OCI-LY3 (cell line): ENCODE results near the gene SLC25A46.
A peak's percentile ranks its signal among the peaks of the same experiment; 100 is the strongest.
"Not testable (repeated sequence)": the region's sequence is repeated elsewhere in the genome, so short reads cannot be mapped to it uniquely, and the experiment has no call there.

Source experiments
- H2AFZ ChIP-seq: fragments of 200-600, 300-600 bp; shearing (Covaris generic); 2 replicates; pipeline ENCODE4 v1.6.0; 2014; ENCODE audit warnings: antibody characterized with exemption, low read depth, low read length
- H3K27ac ChIP-seq: fragments of 200-600, 300-600 bp; sonication (generic); 2 replicates; pipeline ENCODE4 v1.5.1; 2014; ENCODE audit warnings: mild to moderate bottlenecking, low read length, moderate library complexity, mixed read lengths
- H3K27me3 ChIP-seq: fragments of 200-600, 300-600 bp; sonication (generic); 2 replicates; pipeline ENCODE4 v1.6.1; 2014; ENCODE audit warnings: low read depth, low read length, mixed read lengths
- H3K36me3 ChIP-seq: fragments of 200-600, 300-600 bp; sonication (generic); replicated peaks from 2 replicates; pipeline ENCODE3; 2014; ENCODE audit warnings: low read depth, low read length, mixed read lengths
- H3K4me1 ChIP-seq: fragments of 300-600, 200-600 bp; sonication (generic); 2 replicates; pipeline ENCODE4 v1.6.1; 2014; ENCODE audit warnings: low read length, mixed read lengths
- H3K4me2 ChIP-seq: fragments of 200-600, 300-600 bp; sonication (generic); 2 replicates; pipeline ENCODE4 v1.6.1; 2014; ENCODE audit warnings: low read length, mixed read lengths
- H3K4me3 ChIP-seq: fragments of 300-600, 200-600 bp; sonication (generic); 2 replicates; pipeline ENCODE4 v1.5.1; 2014; ENCODE audit warnings: antibody characterized with exemption, mild to moderate bottlenecking, low read length, moderate library complexity
- H3K79me2 ChIP-seq: fragments of 300-600, 200-600 bp; shearing (Covaris generic); 2 replicates; pipeline ENCODE4 v1.6.1; 2014; ENCODE audit warnings: mild to moderate bottlenecking, low read length, mixed read lengths
- H3K9ac ChIP-seq: fragments of 300-600, 200-600 bp; shearing (Covaris generic); 2 replicates; pipeline ENCODE4 v1.6.0; 2014; ENCODE audit warnings: mild to moderate bottlenecking, low read length, moderate library complexity
- H3K9me3 ChIP-seq: fragments of 200-600, 300-600 bp; shearing (Covaris generic); 2 replicates; pipeline ENCODE4 v1.6.1; 2014; ENCODE audit warnings: low read length, mixed read lengths; ENCODE audit not compliant: insufficient read depth
- H4K20me1 ChIP-seq: fragments of 200-600, 300-600 bp; sonication (generic); 2 replicates; pipeline ENCODE4 v1.6.1; 2016; ENCODE audit warnings: low read length, mixed read lengths; ENCODE audit not compliant: insufficient read depth
- CTCF ChIP-seq: fragments of 200-600, 300-600 bp; sonication (generic); IDR thresholded peaks from 2 replicates; pipeline ENCODE4 v1.5.1; 2014; ENCODE audit warnings: antibody characterized with exemption, low read length, low read depth
- EZH2phosphoT487 ChIP-seq: fragments of 200-600 bp; shearing (Covaris generic); IDR thresholded peaks from 2 replicates; pipeline ENCODE4 v1.6.1; 2018; ENCODE audit warnings: antibody characterized with exemption, mixed run types, low read depth

SLC25A46 gene

DNA sequence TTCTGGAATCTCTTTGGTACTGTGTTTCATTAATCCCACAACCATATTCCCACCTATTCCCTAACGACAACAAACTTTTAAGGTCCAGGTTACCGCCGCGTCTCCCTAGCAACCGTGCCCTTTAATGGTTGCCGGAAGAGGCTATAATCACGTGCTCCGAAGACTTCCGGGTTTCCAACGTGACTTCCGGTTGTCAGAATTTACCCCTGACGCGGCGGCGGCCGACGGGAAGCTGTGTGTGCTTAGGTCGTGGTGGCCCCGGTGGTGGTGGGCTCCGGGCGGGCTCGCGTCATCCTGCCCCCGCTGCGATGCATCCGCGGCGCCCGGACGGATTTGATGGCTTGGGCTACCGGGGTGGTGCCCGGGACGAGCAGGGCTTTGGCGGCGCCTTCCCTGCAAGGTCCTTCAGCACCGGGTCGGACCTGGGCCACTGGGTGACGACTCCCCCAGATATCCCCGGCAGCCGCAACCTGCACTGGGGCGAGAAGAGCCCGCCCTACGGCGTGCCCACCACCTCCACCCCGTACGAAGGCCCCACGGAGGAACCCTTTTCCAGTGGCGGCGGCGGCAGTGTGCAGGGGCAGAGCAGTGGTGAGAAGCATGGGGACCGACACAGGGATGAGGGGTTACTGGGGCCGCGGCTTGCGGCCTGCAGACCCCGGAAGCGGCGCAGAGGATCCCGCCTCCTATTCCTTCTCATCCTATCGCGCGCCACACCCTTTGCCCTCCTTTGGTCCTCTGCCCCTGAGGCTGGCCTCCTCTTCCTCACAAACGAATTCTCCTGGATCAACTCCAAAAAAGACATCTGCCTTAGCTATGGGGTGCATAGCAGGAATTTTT is at the start of gene SLC25A46:
Gene SLC25A46, plus strand, starts transcription at position 196 of the 840 bp plus-strand sequence. Its CDS starts 113 bp downstream, at position 309.
- peaks cover 22% of the 10 kb centered on the region for H3K4me1 ChIP-seq
- no peaks in the 10 kb centered on the region for H4K20me1 ChIP-seq
- H3K4me3 ChIP-seq: peak within 1 kb of the TSS; percentile 100
- H3K4me2 ChIP-seq: peak within 1 kb of the TSS; percentile 91
- peak within 1 kb of the TSS; percentile 99 for H2AFZ ChIP-seq
- H3K27me3 ChIP-seq: no peaks in the 10 kb centered on the region
- no peaks in the 10 kb centered on the region for H3K9me3 ChIP-seq
- TF ChIP-seq CTCF (no peak), EZH2phosphoT487 (no peak)
- peak within 1 kb of the TSS; percentile 90 for H3K9ac ChIP-seq
- peak within 1 kb of the TSS; percentile 73 for H3K27ac ChIP-seq
- no peaks in the 10 kb centered on the region for H3K36me3 ChIP-seq
- peaks cover 25% of the 10 kb centered on the region for H3K79me2 ChIP-seq

DNA sequence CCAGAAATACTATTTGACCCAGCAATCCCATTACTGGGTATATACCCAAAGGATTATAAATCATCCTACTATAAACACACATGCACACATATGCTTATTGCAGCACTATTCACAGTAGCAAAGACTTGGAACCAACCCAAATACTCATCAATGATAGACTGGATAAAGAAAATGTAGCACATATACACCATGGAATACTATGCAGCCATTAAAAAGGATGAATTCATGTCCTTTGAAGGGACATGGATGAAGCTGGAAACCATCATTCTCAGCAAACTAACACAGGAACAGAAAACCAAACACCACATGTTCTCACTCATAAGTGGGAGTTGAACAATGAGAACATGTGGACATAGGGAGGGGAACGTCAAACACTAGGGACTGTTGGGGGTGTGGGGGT is 48.2 kb upstream of the SLC25A46 start:
- not testable (repeated sequence) for H3K36me3 ChIP-seq, H3K4me1 ChIP-seq, H3K4me3 ChIP-seq, H3K27ac ChIP-seq, H3K4me2 ChIP-seq, H2AFZ ChIP-seq, H4K20me1 ChIP-seq, H3K9me3 ChIP-seq, H3K9ac ChIP-seq, H3K79me2 ChIP-seq, H3K27me3 ChIP-seq

DNA sequence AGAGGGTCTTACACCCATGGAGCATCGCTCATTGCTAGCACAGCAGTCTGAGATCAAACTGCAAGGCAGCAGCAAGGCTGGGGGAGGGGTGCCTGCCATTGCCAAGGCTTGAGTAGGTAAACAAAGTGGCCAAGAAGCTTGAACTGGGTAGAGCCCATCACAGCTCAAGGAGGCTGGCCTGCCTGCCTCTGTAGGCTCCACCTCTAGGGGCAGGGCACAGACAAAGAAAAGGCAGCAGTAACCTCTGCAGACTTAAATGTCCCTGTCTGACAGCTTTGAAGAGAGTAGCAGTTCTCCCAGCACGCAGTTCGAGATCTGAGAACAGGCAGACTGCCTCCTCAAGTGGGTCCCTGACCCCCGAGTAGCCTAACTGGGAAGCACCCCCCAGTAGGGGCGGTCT is 46.1 kb upstream of the SLC25A46 start:
- not testable (repeated sequence) for H3K9me3 ChIP-seq, H3K4me2 ChIP-seq, H2AFZ ChIP-seq

DNA sequence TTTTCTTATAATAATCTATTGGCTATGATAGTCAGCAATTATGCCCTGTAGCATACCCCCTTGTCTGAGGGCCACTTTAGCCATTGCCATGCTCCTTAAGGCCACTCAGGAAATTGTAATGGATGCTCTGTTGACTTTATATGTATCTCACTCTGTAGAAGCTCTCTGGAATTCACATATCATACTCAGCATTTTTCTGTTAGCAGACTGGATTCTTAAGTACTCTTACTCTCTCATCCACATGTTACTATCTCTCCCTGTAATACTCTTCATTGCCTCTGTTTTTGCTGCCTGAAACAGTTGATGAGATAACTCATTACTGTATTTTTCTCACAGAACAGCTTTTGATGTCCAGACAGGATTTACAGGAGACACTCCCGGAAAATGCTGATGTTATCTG is 36.5 kb upstream of the SLC25A46 start:
- TF ChIP-seq EZH2phosphoT487: no peak
- Histone ChIP-seq H3K4me1 (peaks cover 4% of the 10 kb centered on the region; the same call in 1 of the 2 replicates), H2AFZ (no peak overlapping the region)

More for the DNA sequence above, 46.1 kb upstream of the SLC25A46 start:
- H3K4me1 ChIP-seq, H3K79me2 ChIP-seq, H4K20me1 ChIP-seq, H3K27ac ChIP-seq, H3K4me3 ChIP-seq, H3K9ac ChIP-seq, H3K36me3 ChIP-seq, H3K27me3 ChIP-seq: not testable (repeated sequence)

GRCh38 chr5:110702704-110703103 is 36.1 kb upstream of the SLC25A46 start:
- no peaks in the 10 kb centered on the region for H3K79me2 ChIP-seq
- H3K27me3 ChIP-seq: no peaks in the 10 kb centered on the region

More for the DNA sequence above, 36.5 kb upstream of the SLC25A46 start:
- Histone ChIP-seq H3K4me2 (no peak overlapping the region), H3K9me3 (no peaks in the 10 kb centered on the region), H3K27ac (no peak overlapping the region), H3K79me2 (no peaks in the 10 kb centered on the region), H3K4me3 (no peak overlapping the region), H4K20me1 (no peaks in the 10 kb centered on the region), H3K9ac (no peak overlapping the region), H3K27me3 (no peaks in the 10 kb centered on the region), H3K36me3 (no peaks in the 10 kb centered on the region)

More at GRCh38 chr5:110702704-110703103, 36.1 kb upstream of the SLC25A46 start:
- H3K36me3 ChIP-seq: no peaks in the 10 kb centered on the region
- no peak for TF ChIP-seq EZH2phosphoT487
- no peak for TF ChIP-seq CTCF
- H3K4me2 ChIP-seq: no peak overlapping the region
- H3K4me3 ChIP-seq: no peak overlapping the region
- H3K9ac ChIP-seq: no peak overlapping the region
- H3K4me1 ChIP-seq: peaks cover 4% of the 10 kb centered on the region; the same call in 1 of the 2 replicates
- H4K20me1 ChIP-seq: no peaks in the 10 kb centered on the region
- no peaks in the 10 kb centered on the region for H3K9me3 ChIP-seq
- H3K27ac ChIP-seq: no peak overlapping the region
- H2AFZ ChIP-seq: no peak overlapping the region
